Stimulated activated CD4-positive, alpha-beta T cell treated with anti-CD3 and anti-CD28 coated beads, TNF-alpha, amount 100 ng/mL, for 4 hours (primary cell): ENCODE results near the gene CYP8B1.

Experiments used
- DNase-seq, 3 experiments: peaks; one replicate each; pipeline ENCODE4 v3.0.0-alpha.2; 2020; ENCODE audit warnings: low read depth in 3 of 3

CYP8B1 gene

DNA sequence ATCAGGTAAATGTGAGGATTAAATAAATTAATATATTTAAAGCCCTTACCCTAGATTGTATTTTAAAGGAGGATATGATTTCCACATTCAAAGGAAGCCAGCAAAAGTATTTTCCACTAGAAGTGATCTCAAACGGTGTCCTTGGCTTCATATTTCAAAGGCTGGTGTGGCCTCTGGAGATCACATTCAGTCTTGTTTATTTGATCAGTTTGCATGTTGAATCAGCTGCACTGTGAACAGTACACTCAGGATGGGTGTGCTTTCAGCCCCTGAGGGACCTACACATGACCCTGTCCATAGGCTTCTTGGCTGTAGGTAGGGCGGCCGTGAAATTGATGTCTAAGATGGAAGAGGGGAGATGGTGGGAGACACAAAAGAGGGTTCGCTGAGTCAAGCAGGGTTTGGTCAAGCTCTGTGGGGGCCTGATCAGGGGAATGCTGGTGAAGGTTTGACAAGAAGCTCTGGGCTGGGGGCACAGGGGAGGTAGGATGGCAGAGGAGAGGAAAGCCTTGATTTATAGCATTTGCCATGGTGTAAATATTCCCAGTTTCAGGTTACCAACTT, 21.9 kb downstream of the CYP8B1 start:
- DNase-seq: no peak

DNA sequence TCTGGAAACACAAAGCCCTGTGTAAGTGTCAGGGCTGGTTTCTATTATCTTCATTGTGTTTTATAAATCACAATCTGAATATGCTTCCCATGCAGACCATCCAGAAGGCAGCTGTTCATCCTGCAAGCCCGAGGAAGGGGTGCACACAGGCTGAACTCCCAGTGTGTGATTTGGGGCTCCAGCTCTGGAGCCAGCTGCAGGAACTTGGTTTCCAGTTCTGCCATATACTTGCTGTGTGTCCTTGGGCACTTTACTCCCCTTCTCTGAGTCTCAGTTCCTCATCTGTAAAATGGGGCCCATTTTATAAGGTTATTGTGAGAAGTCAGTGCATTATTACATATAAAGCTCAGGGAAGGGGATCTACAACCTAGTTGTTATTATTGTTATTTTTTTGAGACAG, 22.6 kb downstream of the CYP8B1 start:
- DNase-seq: no peak

DNA sequence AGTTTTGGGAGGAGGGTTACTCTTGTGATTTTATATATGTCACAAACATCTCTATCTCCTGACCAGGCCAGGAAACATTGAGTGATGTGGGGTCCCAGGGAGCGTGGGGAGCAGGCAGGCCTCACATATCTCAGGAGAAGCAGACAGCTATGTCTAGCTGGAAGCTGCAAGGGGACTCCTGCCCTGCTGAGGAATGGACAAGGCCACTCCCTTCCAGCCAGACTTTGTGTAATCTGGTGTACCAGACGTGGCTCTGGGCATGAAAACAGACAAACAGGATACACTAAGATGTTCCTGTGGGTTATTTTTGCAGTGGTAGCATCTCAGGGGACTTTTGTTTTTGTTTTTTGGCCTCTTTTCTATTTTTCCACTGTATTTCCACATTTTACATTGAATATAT, 23.2 kb downstream of the CYP8B1 start:
- DNase-seq: no peak

DNA sequence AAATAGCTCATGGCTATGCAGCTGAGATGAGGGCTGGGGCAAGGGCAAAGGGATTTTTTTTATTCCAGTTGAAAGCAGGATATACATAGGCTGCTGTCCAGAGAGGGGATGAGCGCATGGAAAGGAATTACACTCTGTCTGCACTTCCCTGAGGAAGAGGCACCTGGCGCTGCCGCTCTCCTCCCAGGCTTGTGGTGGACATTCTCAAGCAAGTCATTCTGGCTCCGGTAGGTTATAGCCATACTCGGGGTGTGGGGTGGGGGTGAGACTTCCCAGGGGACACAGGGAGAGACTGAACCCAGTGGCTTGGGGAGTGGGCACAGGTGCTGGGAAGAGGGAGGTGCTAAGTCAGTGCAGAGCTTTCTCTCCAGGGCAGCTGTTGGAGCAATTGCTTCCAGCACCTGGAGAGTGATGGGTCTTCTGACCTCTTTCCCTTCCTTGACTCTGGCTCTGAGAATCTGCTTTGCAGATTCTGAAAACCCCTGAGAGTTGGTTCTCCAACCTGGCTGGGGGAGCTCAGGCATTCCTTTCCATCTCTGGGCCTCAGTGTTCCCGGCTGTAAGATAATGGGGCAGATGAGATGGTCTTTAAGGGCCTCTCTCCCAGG, 24.3 kb downstream of the CYP8B1 start:
- DNase-seq: no peak

DNA sequence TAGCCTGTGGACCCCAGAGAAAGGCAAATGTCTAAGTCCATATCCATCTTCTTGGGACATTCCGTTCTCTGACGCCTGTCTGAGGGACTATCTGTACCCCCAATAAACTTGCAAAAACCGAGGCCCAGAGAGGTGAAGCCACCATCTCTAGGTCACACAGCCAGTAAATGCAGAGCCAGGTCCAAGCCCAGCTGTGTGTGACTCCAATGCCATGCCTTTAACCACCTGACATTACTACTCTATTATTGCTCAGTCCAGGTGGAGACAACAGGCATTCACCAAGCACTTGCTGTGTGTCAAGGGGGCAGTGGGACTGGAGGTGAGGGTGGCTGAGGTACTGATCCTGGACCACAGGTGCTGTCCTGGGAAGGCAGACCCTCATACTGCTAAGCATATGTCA, 25.4 kb downstream of the CYP8B1 start:
- no peak for DNase-seq

DNA sequence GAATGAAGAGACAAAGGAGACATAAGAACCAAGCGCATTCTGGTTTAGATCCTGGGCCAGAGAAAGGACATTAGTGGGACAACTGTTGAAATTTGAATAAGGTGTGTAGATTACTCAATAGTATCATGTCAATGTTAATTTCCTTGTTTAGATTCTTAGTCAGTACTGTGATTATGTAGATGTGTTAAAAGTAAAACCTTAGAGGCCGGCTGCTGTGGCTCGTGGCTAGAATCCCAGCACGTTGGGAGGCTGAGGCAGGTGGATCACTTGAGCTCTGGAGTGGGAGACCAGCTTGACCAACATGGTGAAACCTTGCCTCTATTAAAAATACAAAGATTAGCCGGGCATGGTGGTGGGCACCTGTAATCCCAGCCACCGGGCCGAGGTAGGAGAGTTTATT, 26.7 kb downstream of the CYP8B1 start:
- DNase-seq: no peak

DNA sequence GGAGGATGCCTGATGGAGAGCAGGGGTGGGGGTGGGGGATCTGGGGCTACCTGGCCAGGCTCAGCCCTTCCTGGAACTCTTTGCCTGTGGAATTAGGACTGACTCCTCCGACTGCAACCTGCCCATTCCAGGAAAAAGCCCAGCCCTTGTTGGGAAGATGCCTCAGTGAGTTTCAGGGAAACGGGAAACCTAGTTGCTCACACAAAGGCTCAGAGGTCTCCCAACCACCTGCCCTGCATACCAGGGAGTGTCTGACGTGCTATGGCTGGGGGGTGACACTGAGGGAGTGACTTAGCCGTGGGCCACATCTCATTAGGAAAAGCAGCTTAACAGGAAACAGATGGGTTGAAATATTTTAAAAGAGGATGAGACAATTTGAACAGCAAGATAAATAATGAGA, 27.9 kb downstream of the CYP8B1 start:
- DNase-seq: no peak

DNA sequence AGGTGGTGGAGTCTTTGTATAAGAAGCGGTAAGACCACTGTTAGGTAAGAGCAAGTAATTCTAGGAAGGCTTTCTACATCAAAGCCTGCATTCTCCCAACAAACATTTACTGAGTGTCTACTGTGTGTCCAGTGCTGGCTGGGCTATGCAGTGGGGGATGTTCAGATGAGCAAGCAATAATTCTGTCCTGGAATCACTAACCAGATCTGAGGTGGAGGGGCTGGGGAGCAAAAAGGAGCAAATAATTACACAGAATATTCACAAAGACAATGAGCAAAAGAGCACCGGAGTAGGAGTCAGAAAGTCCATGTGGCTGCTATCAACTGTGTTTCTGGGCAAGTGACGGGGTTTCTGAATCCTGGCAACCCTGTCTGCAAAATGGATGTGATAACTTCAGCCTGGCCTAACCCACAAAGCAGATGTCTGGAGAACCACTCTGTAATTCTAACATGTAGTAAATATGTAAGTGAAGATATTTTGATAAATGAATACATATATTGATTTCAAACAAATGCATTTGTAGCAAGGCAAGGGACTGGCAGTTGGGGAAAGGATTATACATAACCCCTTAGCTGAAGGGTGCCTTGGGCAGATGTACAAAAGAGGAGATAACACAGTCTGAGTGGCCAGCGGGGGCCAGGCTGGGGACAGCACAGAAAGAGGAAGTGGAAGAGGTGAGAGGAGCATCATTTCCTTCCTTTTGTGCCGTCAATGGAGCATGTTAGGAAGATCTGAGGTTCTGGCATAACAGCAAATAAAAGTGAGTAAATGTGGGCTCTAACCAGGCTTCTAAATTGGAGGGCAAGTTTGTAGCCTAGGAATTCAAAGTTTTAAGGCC, 28.8 kb downstream of the CYP8B1 start:
- DNase-seq: no peak

DNA sequence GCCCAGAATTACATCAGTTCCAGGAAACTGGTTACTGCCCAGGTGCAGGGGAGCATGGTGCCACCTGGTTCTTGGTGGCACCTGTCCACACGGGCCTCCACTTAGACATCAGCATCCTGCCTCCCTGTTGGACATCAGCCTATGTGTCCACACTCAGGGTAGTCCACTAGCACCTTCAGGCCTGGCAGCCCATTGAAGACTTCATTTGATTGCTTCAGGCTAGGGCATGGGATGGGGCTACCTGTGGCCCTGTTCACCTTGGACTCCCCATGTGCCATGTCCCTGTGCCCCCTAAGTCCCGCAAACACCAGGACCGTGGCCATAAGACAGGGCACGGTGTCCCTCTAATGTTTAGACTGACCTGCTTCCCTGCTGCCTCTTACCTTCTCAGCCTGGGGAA, 30.9 kb downstream of the CYP8B1 start:
- DNase-seq: no peak

DNA sequence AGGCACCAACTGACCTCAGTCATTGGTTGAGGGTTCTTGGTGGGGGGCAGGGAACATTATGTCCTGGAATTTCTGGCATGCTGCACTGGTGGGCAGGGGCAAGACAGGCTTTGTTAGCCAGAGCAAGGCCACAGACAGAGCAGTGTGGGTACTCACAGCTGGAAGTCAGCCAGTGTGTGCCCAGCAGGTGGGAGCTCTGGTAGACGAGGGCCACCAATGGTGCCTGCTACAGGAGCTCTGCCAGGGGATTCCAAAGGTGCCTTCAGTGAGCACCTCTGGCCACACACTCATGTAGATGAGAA, 31.3 kb downstream of the CYP8B1 start:
- DNase-seq: no peak

DNA sequence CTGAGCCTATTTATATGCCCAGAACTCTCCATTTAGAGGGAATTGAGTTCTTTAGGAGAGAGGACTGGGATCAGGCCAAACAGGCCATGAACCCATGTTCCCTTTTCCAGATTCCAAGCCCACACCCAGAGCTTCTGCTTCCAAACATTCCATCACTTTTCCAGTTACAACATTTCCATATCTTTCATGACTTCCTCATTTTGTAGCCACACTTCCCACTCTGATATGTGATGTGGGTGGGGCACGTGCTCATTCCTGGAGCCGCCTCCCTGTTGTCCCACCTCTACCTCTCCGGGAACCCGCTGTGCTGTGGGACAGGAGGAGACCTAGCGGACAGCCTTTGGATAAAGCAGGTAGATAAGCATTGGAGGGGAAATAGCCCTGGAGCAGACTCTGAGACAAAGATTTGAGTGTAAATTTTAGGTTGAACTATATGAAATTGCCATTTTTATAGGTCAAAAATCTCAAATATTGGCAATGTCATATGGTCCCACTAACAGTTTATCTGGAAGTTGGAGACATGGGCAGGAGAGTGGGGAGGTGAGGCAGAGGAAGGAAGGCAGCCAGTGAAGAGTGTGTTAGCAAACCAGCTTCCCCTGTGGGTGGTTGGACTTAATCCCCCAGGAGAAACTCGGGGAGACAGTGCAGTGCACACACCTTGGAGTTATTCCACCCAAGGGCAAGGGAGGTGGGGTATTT, 31.8 kb downstream of the CYP8B1 start:
- no peak for DNase-seq

DNA sequence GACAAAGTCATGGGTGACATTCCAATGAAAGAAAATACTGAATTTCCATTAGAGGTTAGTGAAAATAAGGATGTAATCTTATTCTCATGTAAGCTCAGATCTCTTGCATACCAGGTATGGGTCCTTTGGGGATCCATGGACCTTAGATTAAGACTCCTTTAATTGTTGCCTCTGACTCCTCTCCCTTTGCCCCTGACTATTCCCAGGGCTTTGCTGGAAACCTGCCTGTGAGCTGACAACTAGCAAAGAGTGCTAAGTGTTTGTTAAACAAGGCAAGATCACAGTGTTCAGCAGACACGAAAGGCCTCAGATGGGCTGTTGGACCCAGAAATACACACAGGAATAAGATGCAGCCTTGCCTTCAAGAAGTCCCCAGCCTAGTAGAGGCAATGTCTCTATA, 34.3 kb downstream of the CYP8B1 start:
- no peak for DNase-seq

DNA sequence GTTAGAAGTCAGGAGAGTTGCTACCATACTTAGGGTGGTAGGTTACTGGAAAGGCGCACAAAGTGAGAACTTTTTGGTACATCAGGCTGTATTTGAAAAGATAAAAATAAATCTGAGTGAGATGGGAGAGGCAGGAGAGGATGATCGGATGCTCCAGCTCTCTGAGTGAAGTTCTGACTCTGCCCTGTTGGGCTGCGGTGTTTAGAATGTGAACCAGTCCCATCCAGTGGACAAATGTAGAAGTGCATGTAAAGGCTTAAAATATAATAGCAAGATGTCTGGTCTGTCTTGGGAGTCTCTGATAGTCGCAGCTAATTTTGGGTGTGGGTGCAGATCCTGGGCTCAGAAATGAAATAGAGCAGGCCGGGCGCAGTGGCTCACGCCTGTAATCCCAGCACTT, 36.1 kb downstream of the CYP8B1 start:
- no peak for DNase-seq

DNA sequence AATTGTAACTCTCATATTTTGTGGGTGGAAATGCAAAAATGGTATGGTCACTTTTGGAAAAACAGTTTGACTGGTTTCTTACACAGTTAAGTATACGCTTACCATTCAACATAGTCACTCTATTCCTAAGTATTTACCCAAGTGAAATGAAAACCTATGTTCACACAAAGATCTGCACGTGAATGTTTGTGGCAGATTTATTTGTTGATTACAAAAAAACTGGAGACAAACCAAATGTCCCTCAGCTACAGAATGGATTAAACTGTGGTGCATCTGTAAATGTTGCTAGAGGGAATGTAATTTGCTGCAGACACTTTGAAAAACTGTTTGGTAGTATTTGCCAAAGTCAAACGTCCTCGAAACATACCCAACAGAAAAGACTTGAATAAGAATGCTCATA, 37.1 kb downstream of the CYP8B1 start:
- DNase-seq: no peak

DNA sequence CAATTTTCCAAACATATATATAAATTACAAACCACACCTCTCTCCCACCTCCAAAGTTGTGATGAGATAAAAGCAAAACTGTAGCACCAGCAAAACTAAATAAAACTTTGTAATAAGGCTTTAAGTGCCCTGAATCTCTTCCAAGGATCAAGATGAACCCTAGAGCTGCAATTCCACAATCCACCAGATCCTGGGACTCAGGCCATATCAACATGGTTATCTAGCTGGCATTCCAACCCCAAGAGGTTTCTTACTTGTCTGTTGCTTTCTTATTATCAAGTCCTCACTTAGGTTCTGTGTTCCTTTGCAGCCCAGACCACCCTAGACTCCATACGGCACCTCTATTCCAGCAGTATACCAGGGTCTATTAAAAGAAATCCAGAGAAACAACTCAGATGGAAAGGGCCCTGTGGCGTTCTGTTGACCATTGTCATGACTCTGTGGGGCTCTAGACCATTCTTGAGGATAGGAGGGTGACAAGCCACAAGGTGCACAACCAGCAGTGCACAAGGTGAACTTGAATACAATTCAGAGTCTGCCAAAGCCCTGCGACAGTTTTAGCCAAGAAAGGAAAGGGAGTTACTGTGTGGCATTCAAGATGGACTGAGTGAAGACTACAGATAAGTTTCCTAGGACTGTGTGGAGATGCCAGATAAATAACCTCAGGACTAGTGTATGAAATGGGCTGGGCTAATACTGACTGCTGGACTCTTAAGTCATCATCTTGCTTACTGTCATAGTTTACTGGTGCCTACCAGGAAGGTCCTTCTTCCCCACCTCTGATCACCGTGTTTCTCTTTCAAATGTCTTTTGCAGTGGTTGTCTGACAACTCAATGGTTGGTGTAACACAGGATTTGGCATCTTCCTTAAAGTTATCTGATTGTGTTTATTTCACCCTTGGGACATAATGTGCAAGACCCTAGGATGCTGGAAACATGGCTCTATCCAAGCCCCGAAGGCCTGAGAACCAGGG, 39.2 kb downstream of the CYP8B1 start:
- no peak for DNase-seq

DNA sequence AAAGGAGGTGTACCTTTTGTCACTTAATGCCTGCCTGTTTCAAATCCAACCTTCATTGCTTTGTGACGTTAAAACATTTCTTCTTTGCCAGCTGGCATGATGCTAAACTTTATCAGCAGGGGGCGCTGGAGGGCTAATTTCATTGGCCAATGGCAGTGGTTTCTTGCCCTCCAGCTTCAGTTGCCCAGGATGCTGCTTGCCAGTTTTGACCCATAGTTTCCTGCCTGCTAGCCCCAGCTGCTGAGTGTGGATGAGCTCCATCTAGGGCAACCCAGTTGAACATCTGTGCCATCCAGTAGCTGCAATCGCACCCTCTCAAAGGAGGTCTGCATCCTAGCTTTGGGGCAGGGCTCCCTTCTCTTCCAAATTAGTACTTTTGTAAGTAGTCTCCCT, 44.4 kb downstream of the CYP8B1 start:
- peak; percentile 31 to 55 (median 42) for DNase-seq

DNA sequence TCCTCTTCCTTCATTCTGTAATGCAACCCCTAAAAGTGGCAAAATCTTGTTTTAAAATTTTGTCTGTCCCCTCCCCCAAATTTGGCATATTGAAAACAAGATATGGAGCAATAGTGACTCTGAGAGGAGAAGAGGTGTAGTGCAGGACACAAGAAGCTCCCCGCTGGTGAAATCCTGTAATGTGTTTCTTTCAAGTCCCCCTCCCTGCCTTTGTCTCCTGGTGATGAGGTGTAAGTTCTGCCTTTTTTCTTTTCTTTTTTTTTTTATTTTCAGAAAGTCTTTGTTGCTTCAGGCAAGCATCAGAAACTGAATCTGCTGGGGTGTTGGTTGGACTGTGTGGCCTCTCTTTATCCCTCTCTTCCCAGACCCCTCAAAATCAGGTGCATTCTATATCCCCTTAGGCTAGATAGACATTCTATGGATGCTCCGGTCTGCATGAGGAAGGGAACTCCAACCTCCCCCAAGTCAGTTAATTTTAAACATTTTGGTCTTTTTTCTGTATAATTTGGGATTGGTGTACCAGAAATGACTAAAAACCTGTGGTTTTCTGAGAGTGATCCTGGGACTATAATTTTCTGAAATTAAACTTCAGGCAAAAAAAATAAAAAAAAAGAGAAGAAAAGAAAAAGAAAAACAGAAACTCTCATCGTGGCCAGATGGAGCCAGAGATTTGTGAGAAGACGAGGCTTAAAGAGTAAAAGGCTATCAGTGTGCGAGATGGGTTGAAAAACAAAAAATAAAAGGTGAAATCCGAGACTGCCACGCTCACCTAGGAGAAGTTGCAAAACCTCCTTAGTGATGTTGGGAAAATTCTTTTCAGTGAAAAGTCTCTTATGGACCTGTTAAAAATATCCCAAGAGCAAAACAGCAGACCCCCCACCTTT, 45.0 kb downstream of the CYP8B1 start:
- DNase-seq: no peak

DNA sequence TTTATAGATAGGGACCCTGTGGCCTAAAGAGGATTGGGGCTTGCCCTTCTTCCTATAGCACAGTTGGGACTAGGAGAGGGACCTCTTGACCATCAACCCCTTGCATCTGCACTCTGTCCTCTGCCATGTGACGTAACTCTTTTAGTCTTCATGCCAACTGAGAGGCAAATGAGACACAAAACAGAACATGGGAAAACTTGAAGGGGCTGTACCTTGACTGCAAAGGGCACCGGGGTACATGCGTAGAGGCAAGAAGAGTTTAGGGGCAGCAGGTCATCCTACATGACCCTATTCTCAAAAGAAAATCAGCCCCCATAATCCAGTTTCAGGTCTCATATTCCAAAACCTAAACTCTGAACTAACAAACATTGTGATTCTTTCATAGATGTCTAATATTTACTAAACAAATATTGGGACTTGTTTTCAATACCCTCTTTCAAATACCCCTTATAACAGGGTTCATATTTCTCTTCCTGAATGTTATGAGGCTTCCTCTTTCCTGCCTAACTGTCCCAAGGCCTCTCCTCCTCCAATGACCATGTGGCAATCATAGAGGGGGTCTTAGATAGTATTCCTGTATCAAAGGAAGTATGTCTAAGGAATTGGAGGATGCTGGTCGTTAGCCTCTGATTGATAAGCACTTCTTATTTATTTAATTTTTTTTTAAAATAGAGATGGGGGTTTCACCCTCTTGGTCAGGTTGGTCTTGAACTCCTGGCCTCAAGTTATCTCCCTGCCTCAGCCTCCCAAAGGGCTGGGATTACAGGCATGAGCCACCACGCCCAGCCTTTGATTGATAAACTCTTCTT, 45.8 kb downstream of the CYP8B1 start:
- DNase-seq: no peak

DNA sequence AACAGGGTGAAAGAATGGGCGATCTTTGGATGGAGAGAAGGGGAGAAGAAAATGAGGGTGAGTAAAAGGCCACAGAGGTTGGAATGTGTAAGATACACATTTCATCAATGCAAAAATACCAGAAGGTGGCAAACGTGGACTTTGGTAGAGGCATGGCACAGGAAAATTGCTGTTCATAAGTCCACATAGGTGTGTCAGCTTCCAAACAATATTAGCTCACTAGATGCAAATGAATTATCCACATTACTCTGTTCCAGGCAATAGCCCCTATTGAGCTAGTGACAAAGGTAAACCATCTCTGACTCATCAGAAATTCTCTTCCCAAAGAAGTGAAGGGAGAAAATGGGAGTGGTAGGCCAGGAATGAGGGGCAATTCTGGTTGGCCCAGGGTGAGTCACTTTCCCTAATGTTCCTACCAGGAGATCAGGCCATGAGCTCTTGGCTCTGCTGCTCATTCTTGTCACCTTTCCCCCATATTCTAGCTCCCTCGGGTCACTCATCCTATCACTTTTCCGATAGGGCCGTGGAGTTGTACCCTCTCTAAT, 46.5 kb downstream of the CYP8B1 start:
- no peak for DNase-seq

DNA sequence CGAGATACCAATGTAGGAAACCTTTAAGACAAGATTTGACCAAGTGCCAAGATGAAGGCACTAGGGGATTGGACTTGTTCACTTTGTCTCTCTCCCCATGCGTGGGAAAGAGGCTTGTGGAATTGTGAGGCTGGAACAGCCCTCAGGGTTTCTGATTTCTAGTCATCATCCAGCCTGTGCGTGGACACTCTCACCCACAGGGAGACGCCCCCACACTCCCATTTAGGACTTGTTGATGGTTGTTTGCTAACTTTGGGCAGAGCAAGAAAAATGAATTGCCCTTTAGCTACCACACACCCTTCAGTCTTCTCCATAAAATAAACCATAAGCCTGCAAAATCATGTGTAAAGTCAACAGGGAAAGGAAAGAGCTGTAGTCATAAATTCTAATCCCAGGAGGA, 48.0 kb downstream of the CYP8B1 start:
- no peak for DNase-seq
